GM23338 (cell line): Measurements from ENCODE around the gene RIC1.
"Not testable (repeated sequence)": the region's sequence is repeated elsewhere in the genome, so short reads cannot be mapped to it uniquely, and the experiment has no call there.

Experiments
- CREB1 ChIP-seq: fragments of 250-450 bp; sonication (Bioruptor Pico); IDR thresholded peaks from 2 replicates; pipeline ENCODE4 v1.5.0; 2020; ENCODE audit warnings: low read depth, mild to moderate bottlenecking, moderate library complexity
- CTCF ChIP-seq, 2 experiments: fragments of 200-600 bp in 1 of 2; sonication (generic) in 1 of 2; conservative IDR thresholded peaks; 2 replicates each; pipeline versions ENCODE4 v1.5.1 to v1.6.1; 2016 to 2017; ENCODE audit warnings: antibody characterized with exemption in 2 of 2, low read depth in 2 of 2, mild to moderate bottlenecking in 2 of 2, moderate library complexity in 1 of 2
- ETS1 ChIP-seq: IDR thresholded peaks from 2 replicates; pipeline ENCODE4 v1.6.1; 2016; ENCODE audit warnings: antibody characterized with exemption
- EZH2 ChIP-seq: fragments of 200-600 bp; sonication (generic); IDR thresholded peaks from one replicate; pipeline ENCODE4 v1.8.0; 2017; ENCODE audit warnings: antibody characterized with exemption, mild to moderate bottlenecking, low read depth; ENCODE audit not compliant: unreplicated experiment
- EZH2phosphoT487 ChIP-seq: fragments of 200-600 bp; sonication (generic); IDR thresholded peaks from one replicate; pipeline ENCODE4 v1.8.1; 2018; ENCODE audit warnings: antibody characterized with exemption; ENCODE audit not compliant: unreplicated experiment
- JUNB ChIP-seq: IDR thresholded peaks from one replicate; pipeline ENCODE4 v1.6.1; 2016; ENCODE audit warnings: antibody characterized with exemption; ENCODE audit not compliant: unreplicated experiment
- POLR2AphosphoS5 ChIP-seq: IDR thresholded peaks from 2 replicates; pipeline ENCODE4 v1.6.1; 2016; ENCODE audit warnings: antibody characterized with exemption, low read depth
- REST ChIP-seq: IDR thresholded peaks from one replicate; pipeline ENCODE4 v1.6.1; 2018; ENCODE audit warnings: antibody characterized with exemption; ENCODE audit not compliant: unreplicated experiment

GRCh38 chr9:5800378-5800777 is 171.5 kb downstream of the RIC1 start:
- TF ChIP-seq EZH2; CTCF (conservative IDR thresholded peaks at IDR 0.05; ENCODE audit: low read depth in 2 of 2); REST; POLR2AphosphoS5; EZH2phosphoT487; JUNB; CREB1; ETS1: not testable (repeated sequence)
